ENCODE results near the gene GIMAP2.
"Not testable (repeated sequence)": the region's sequence is repeated elsewhere in the genome, so short reads cannot be mapped to it uniquely, and the experiment has no call there.

The GIMAP2 gene

GRCh38 chr7:150649080-150649385 is 36.5 kb upstream of the GIMAP2 start:
- H3K4me1 ChIP-seq (ENCODE audit: control insufficient read depth in 1 of 2, insufficient read depth in 1 of 2, low read depth in 1 of 2, low read length in 1 of 2), result no peaks in the 10 kb centered on the region
- no peaks in the 10 kb centered on the region for H3K36me3 ChIP-seq
- TF ChIP-seq, protein P1, sequence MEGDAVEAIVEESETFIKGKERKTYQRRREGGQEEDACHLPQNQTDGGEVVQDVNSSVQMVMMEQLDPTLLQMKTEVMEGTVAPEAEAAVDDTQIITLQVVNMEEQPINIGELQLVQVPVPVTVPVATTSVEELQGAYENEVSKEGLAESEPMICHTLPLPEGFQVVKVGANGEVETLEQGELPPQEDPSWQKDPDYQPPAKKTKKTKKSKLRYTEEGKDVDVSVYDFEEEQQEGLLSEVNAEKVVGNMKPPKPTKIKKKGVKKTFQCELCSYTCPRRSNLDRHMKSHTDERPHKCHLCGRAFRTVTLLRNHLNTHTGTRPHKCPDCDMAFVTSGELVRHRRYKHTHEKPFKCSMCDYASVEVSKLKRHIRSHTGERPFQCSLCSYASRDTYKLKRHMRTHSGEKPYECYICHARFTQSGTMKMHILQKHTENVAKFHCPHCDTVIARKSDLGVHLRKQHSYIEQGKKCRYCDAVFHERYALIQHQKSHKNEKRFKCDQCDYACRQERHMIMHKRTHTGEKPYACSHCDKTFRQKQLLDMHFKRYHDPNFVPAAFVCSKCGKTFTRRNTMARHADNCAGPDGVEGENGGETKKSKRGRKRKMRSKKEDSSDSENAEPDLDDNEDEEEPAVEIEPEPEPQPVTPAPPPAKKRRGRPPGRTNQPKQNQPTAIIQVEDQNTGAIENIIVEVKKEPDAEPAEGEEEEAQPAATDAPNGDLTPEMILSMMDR (IDR thresholded peaks at IDR 0.05), result no peak
- no peaks in the 10 kb centered on the region for H3K9me3 ChIP-seq
- H3K27ac ChIP-seq, result no peak overlapping the region
- no peaks in the 10 kb centered on the region for H3K27me3 ChIP-seq
- no peak overlapping the region for H3K4me3 ChIP-seq (ENCODE audit: low read depth in 1 of 2, low read length in 1 of 2)

DNA sequence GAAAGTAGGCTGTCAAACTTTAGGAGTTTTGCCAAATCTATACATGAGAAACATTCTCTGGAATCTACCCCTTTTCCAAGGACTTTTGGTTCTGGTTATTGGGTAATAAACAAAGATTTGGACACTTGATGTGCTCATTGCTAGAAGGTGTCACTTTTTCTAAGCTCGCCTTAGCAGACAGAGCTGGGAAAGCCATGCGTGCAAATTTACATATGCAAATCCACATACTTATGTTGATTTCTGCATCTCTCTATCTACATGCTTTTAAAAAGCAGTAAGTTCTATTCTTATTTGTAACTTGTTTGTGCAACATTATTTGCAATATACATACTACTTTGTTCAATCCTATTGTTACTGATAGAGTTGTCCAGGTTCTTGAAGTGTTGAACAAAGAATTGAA is 30.8 kb upstream of the GIMAP2 start:
- H3K27ac ChIP-seq, result no peak overlapping the region
- no peak overlapping the region for H3K4me3 ChIP-seq (ENCODE audit: low read depth in 1 of 2, low read length in 1 of 2)
- no peaks in the 10 kb centered on the region for H3K9me3 ChIP-seq
- no peaks in the 10 kb centered on the region for H3K36me3 ChIP-seq
- H3K27me3 ChIP-seq, result no peaks in the 10 kb centered on the region
- TF ChIP-seq, protein P1 (IDR thresholded peaks at IDR 0.05), result no peak
- no peaks in the 10 kb centered on the region for H3K4me1 ChIP-seq (ENCODE audit: control insufficient read depth in 1 of 2, insufficient read depth in 1 of 2, low read depth in 1 of 2, low read length in 1 of 2)

- no peaks in the 10 kb centered on the region for H3K9me3 ChIP-seq
- H3K27ac ChIP-seq, result no peak overlapping the region
- no peaks in the 10 kb centered on the region for H3K4me1 ChIP-seq (ENCODE audit: control insufficient read depth in 1 of 2, insufficient read depth in 1 of 2, low read depth in 1 of 2, low read length in 1 of 2)
- no peaks in the 10 kb centered on the region for H3K27me3 ChIP-seq
- TF ChIP-seq, protein P1 (IDR thresholded peaks at IDR 0.05), result no peak
- no peaks in the 10 kb centered on the region for H3K36me3 ChIP-seq
- H3K4me3 ChIP-seq (ENCODE audit: low read depth in 1 of 2, low read length in 1 of 2), result no peak overlapping the region
These were observed 29.5 kb upstream of the GIMAP2 start for GRCh38 chr7:150656047-150656446.

GRCh38 chr7:150657526-150657925 is 28.0 kb upstream of the GIMAP2 start:
- no peaks in the 10 kb centered on the region for H3K27me3 ChIP-seq
- no peaks in the 10 kb centered on the region for H3K4me1 ChIP-seq (ENCODE audit: control insufficient read depth in 1 of 2, insufficient read depth in 1 of 2, low read depth in 1 of 2, low read length in 1 of 2)
- no peaks in the 10 kb centered on the region for H3K36me3 ChIP-seq
- no peak overlapping the region for H3K27ac ChIP-seq
- TF ChIP-seq, protein P1 (IDR thresholded peaks at IDR 0.05), result no peak
- H3K4me3 ChIP-seq (ENCODE audit: low read depth in 1 of 2, low read length in 1 of 2), result no peak overlapping the region
- no peaks in the 10 kb centered on the region for H3K9me3 ChIP-seq

GRCh38 chr7:150660939-150661613 is 24.4 kb upstream of the GIMAP2 start:
- TF ChIP-seq, protein P1 (IDR thresholded peaks at IDR 0.05), result no peak
- H3K4me3 ChIP-seq (ENCODE audit: low read depth in 1 of 2, low read length in 1 of 2), result no peak overlapping the region
- H3K27ac ChIP-seq, result no peak overlapping the region
- no peaks in the 10 kb centered on the region for H3K36me3 ChIP-seq
- no peaks in the 10 kb centered on the region for H3K9me3 ChIP-seq
- H3K27me3 ChIP-seq, result no peaks in the 10 kb centered on the region
- peaks cover 5 to 6% of the 10 kb centered on the region in 2 experiments for H3K4me1 ChIP-seq (ENCODE audit: control insufficient read depth in 1 of 2, insufficient read depth in 1 of 2, low read depth in 1 of 2, low read length in 1 of 2)

DNA sequence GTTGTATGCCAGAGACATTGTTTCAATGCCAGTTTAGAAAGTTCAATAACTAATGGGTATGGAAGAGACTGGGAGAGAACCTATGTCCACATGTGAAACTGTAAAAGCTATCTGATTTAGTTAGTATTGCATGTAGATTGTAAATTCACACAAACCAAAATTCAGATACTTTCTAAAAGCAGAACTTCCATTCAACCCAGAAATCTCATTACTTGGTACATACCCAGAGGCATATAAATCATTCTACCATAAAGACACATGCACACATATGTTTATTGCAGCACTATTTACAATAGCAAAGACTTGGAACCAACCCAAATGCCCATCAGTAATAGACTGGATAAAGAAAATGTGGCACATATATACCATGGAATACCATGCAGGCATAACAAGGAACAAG is 22.7 kb upstream of the GIMAP2 start:
- not testable (repeated sequence) for H3K4me3 ChIP-seq (ENCODE audit: low read depth in 1 of 2, low read length in 1 of 2); H3K9me3 ChIP-seq; H3K36me3 ChIP-seq; H3K27ac ChIP-seq; H3K27me3 ChIP-seq; H3K4me1 ChIP-seq (ENCODE audit: control insufficient read depth in 1 of 2, insufficient read depth in 1 of 2, low read depth in 1 of 2, low read length in 1 of 2)

All from neutrophil (primary cell).